A549 treated with CORT108297 at 1 μM for 4 hours (cell line): ENCODE measurements around the gene KRTAP19-1. TPM values are rescaled to one million over a fixed set of nuclear protein-coding genes. Genes with fewer than 3 reads are reported as not detected.

Source experiments
- total RNA-seq: library from RNA; stranded (reverse); fragments of 200-300 nt; extraction: Qiagen RNA extraction; gene quantifications from 5 replicates; pipeline ENCODE4 v1.2.3, GENCODE V29; 2022

Gene KRTAP19-1
- not detected in 5 replicates for total RNA-seq

DNA sequence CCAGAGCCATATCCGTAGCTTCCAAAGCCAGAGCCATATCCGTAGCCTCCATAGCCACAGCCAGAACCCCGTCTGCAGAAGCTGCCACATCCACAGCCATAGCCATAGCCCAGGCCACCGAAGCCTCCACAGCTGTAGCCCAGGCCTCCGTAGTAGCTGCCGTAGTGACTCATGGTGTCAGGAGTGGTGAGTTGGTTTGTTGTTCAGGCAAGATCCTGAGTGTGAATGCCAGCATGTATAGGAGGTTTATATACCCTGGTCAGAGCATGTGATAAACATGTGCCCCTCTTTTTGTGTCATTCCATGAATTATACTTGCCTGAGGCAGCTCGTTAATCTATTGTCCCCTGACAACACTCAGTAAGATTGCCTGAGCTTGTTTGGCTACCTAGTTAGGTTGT, at the start of gene KRTAP19-1:
Gene KRTAP19-1 (minus strand): TSS at position 223 of the 400 bp plus-strand sequence. CDS start 50 bp downstream, at position 173.

DNA sequence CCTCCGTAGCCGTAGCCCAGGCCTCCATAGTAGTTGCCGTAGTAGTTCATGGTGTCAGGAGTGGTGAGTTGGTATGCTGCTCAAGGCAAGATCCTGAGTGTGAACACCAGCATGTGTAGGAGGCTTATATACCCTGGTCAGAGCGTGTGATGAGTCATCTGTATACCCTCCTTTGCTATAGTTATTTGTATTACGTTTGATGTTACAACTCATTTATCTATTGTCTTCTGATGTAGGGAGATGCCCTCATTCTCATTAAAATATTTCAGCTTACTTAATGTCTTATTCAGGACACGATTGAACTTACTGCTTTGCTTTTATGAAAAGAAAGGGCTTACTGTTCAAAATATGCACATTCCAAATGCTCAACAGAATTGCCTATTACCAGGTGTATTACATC, 21.9 kb upstream of the KRTAP19-1 start, which contains the start of gene KRTAP19-5:
Gene KRTAP19-5 (minus strand): TSS at position 101 of the 400 bp plus-strand sequence. CDS start 51 bp downstream, at position 50.

DNA sequence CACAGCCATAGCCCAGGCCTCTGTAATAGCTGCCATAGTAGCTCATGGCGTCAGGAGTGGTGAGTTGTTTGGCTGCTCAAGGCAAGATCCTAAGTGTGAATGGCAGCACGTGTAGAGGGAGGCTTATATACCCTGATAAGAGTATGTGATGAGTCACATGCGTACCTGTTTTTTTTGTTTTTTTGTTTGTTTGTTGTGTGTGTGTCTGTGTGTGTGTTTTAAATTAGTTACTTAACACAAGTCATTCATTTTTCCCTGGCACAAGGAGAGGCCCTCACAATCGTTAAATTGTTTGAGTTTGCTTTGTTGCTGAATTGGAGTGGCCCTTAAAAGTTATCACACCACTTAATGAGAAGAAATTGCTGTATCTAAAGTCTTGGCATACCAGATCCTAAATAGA, 16.9 kb upstream of the KRTAP19-1 start, which contains the start of gene KRTAP19-4:
Gene KRTAP19-4 (minus strand): TSS at position 101 of the 400 bp plus-strand sequence. CDS start 55 bp downstream, at position 46.

DNA sequence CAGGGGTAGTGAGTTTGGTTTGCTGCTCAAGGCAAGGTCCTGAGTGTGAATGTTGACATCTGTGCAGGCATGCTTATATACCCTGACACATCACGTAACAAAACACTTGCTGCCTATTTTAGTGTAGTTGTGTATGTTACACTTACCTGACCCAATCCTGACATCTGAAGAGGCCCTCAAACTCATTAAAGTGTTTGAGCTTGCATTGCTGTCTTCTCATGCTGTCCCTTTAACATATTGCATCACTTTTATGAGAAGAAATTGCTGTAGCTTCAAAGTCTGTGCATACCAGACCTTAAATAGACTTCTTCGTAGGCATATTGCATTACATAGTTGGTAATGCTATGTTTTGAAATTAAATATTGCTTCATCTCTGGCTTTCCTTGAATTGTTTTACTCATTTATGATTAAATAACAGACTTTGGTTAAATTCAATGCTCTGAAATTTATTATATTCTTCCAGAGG, 11.8 kb upstream of the KRTAP19-1 start, which contains the start of gene KRTAP19-3:
Gene KRTAP19-3 (minus strand): TSS at position 51 of the 466 bp plus-strand sequence. CDS start 56 bp downstream, outside the sequence.

DNA sequence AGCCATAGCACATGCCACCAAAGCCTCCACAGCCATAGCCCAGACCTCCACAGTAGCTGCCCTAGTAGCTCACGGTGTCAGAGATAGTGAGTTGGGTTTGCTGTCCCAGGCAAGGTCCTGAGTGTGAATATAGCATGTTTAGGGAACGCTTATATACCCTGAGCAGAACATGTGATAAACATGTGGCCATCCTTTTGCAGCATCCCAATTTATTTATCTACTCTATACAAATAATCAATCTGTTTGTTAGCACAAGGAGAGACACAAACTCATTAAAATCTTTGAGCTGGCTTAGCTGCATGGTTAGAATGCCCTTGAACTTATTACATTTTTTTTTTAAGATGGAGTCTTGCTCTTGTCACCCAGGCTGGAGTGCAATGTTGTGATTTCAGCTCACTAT, 7.2 kb upstream of the KRTAP19-1 start, which contains the start of gene KRTAP19-2:
Gene KRTAP19-2 (minus strand): TSS at position 101 of the 400 bp plus-strand sequence. CDS start 88 bp downstream, at position 13.

DNA sequence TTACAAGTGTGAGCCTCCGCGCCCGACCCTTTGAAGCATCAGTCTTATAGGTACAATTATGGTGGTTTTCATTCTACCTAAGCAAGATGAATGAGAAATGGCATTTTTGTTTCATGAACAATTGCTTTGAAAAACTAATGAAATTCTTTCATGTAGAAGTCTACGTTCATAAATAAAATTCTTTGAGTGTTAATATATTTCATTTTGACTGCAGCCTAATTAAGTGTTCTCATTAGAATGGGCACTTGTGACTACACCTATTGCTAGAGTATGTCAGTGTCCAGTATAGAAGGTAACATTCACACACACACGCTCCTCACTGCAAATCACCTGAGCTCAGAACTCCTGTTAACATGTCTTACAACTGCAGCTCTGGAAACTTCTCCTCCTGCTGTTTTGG, 40.2 kb downstream of the KRTAP19-1 start, which contains the start of gene KRTAP15-1:
Gene KRTAP15-1 (plus strand): TSS at position 301 of the 400 bp plus-strand sequence. CDS start 53 bp downstream, at position 354.

DNA sequence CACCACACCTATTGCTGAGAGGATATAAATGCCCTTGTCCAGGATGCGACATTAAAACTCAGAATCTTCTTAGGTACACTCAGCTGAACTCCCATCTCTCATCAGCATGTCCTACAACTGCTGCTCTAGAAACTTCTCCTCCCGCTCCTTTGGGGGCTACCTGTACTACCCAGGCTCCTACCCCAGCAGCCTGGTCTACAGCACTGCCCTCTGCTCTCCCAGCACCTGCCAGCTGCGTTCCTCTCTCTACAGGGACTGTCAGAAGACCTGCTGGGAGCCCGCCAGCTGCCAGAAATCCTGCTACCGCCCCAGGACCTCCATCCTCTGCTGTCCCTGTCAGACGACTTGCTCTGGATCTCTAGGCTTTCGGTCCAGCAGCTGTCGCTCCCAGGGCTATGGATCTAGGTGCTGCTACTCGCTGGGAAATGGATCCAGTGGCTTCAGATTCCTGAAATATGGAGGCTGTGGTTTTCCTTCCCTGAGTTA, 50.0 kb downstream of the KRTAP19-1 start, which contains the start of gene KRTAP13-4:
Gene KRTAP13-4 (plus strand): TSS at position 51 of the 486 bp plus-strand sequence. CDS start 56 bp downstream, at position 107.

Other genes with a start within 250 kb of the KRTAP19-1 start
- not detected in 5 replicates for gene KRTAP24-1, start 197.4 kb downstream of the KRTAP19-1 start, total RNA-seq
- gene KRTAP25-1, start 190.9 kb downstream of the KRTAP19-1 start, total RNA-seq: not detected in 5 replicates
- gene KRTAP26-1, start 160.1 kb downstream of the KRTAP19-1 start, total RNA-seq: not detected in 5 replicates
- gene KRTAP27-1, start 142.7 kb downstream of the KRTAP19-1 start, total RNA-seq: not detected in 5 replicates
- gene KRTAP23-1, start 131.8 kb downstream of the KRTAP19-1 start, total RNA-seq: not detected in 5 replicates
- gene KRTAP13-2, start 108.1 kb downstream of the KRTAP19-1 start, total RNA-seq: not detected in 5 replicates
- not detected in 5 replicates for gene KRTAP13-1, start 84.3 kb downstream of the KRTAP19-1 start, total RNA-seq
- not detected in 5 replicates for gene KRTAP13-3, start 54.4 kb downstream of the KRTAP19-1 start, total RNA-seq
- not detected in 5 replicates for gene KRTAP13-4, start 50.1 kb downstream of the KRTAP19-1 start, total RNA-seq
- gene KRTAP15-1, start 40.1 kb downstream of the KRTAP19-1 start, total RNA-seq: not detected in 5 replicates
- not detected in 5 replicates for gene KRTAP19-2, start 7.1 kb upstream of the KRTAP19-1 start, total RNA-seq
- not detected in 5 replicates for gene KRTAP19-3, start 11.6 kb upstream of the KRTAP19-1 start, total RNA-seq
- gene KRTAP19-4, start 16.8 kb upstream of the KRTAP19-1 start, total RNA-seq: not detected in 5 replicates
- not detected in 5 replicates for gene KRTAP19-5, start 21.8 kb upstream of the KRTAP19-1 start, total RNA-seq
- gene KRTAP19-6, start 61.5 kb upstream of the KRTAP19-1 start, total RNA-seq: not detected in 5 replicates
- gene KRTAP19-7, start 80.9 kb upstream of the KRTAP19-1 start, total RNA-seq: not detected in 5 replicates
- gene KRTAP22-2, start 110.0 kb upstream of the KRTAP19-1 start, total RNA-seq: not detected in 5 replicates
- gene KRTAP6-3, start 112.1 kb upstream of the KRTAP19-1 start, total RNA-seq: not detected in 5 replicates
- gene KRTAP6-2, start 118.5 kb upstream of the KRTAP19-1 start, total RNA-seq: not detected in 5 replicates
- gene KRTAP22-1, start 120.7 kb upstream of the KRTAP19-1 start, total RNA-seq: not detected in 5 replicates
- gene KRTAP6-1, start 133.6 kb upstream of the KRTAP19-1 start, total RNA-seq: not detected in 5 replicates
- not detected in 5 replicates for gene KRTAP20-1, start 136.1 kb upstream of the KRTAP19-1 start, total RNA-seq
- not detected in 5 replicates for gene KRTAP20-4, start 140.3 kb upstream of the KRTAP19-1 start, total RNA-seq
- not detected in 5 replicates for gene KRTAP20-2, start 154.8 kb upstream of the KRTAP19-1 start, total RNA-seq
- not detected in 5 replicates for gene KRTAP20-3, start 162.5 kb upstream of the KRTAP19-1 start, total RNA-seq
- not detected in 5 replicates for gene KRTAP21-3, start 238.4 kb upstream of the KRTAP19-1 start, total RNA-seq